ENCODE results near the gene SLC4A7. TPM values are rescaled to one million over a fixed set of nuclear protein-coding genes. Genes with fewer than 3 reads are reported as not detected.

Gene SLC4A7
- total and polyA plus RNA-seq, 2 donors (not counting 3 experiments of a cell fraction or from before 2014, with no cell fraction given), result 7.8 to 50.9 TPM

DNA sequence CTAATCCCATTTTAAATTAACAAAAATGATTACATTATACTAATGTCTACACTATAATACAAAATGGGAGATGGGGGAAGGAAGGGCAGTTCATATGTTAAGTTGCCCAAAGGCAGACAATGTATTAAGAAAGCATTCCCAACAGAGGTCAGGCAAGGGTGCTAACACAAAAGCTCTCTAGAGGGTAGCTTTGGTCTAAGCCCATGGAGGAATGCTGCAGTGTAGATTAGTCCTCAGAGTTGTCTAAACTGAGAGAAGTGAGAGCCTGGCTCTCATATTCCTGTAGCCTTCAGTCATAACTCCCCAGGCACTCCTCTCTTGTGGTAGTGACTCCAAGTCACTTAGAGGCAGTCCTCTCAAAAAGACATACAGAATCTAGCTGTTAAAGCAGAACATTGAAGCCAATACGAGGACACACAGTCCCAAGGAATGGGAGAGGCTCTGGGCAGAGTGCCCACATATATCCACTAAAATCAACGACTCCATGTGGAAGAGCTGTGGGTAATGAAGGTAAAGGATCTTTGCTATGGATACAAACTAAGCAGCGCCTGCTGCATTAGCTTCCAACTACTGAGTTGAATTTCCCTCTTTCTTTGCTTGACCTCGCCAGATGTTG is 129.5 kb downstream of the SLC4A7 start:
- FAIRE-seq, result no peak

DNA sequence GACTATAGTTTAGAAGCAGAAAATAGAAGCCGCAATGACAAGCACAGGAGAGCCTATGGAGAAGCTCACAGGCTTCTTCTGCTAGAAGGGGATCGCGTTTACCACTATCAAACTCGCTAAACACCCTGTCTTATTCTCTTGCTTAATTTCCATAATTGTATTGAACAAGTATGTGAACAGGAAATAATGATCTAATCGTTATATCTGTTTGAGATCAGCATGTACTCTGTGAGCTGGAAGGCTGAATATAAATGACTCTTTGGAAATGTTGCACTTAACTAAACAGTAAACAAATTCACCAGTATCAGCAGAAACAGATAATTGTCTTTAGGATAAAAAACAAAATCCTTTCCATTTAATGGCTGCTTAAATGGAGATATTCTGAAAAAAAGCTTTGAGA is 130.0 kb downstream of the SLC4A7 start:
- TF ChIP-seq, protein P1, sequence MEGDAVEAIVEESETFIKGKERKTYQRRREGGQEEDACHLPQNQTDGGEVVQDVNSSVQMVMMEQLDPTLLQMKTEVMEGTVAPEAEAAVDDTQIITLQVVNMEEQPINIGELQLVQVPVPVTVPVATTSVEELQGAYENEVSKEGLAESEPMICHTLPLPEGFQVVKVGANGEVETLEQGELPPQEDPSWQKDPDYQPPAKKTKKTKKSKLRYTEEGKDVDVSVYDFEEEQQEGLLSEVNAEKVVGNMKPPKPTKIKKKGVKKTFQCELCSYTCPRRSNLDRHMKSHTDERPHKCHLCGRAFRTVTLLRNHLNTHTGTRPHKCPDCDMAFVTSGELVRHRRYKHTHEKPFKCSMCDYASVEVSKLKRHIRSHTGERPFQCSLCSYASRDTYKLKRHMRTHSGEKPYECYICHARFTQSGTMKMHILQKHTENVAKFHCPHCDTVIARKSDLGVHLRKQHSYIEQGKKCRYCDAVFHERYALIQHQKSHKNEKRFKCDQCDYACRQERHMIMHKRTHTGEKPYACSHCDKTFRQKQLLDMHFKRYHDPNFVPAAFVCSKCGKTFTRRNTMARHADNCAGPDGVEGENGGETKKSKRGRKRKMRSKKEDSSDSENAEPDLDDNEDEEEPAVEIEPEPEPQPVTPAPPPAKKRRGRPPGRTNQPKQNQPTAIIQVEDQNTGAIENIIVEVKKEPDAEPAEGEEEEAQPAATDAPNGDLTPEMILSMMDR (IDR thresholded peaks at IDR 0.05; ENCODE audit: extremely low read depth in 1 of 2, insufficient read depth in 1 of 2, low read depth in 1 of 2, low read length in 2 of 2), result no peak
- TF ChIP-seq GATA2 (IDR thresholded peaks at IDR 0.05; ENCODE audit: insufficient read depth, insufficient read length, low read depth, low read length), result no peak
- no peak for TF ChIP-seq MYC (IDR thresholded peaks at IDR 0.05; ENCODE audit: low read depth, low read length)
- peak; percentile 13 for TF ChIP-seq JUN (IDR thresholded peaks at IDR 0.05; ENCODE audit: borderline replicate concordance, insufficient read depth, insufficient read length, low read depth)
- DNase-seq (ENCODE audit: low read depth, low spot score) (peak; percentile 29), FAIRE-seq (no peak)
- Histone ChIP-seq H3K4me3 (replicated peaks in 1 of 3; ENCODE audit: insufficient read depth in 1 of 3, low read depth in 1 of 3, low read length in 3 of 3) (no peak overlapping the region), H2AFZ (ENCODE audit: low read depth, low read length) (no peak overlapping the region), H3K4me2 (ENCODE audit: insufficient read depth, low read length) (peak overlapping the region; percentile 8), H3K27ac (ENCODE audit: insufficient read depth, low read depth, low read length) (no peak overlapping the region), H3K79me2 (ENCODE audit: control insufficient read depth, insufficient read depth, low read length) (no peaks in the 10 kb centered on the region), H3K4me1 (ENCODE audit: control insufficient read depth, extremely low read depth, insufficient read depth, low read length) (peaks cover 23% of the 10 kb centered on the region), H3K9me1 (replicated peaks; ENCODE audit: control insufficient read depth, extremely low read depth, insufficient read depth, low read length) (no peaks in the 10 kb centered on the region), H3K9ac (replicated peaks; ENCODE audit: extremely low read depth, insufficient read depth, low read length) (no peak overlapping the region), H3K9me3 (replicated peaks; ENCODE audit: control insufficient read depth, insufficient read depth, low read length) (no peaks in the 10 kb centered on the region), H3K27me3 (ENCODE audit: control insufficient read depth in 2 of 2, insufficient read depth in 2 of 2, low read length in 2 of 2) (no peaks in the 10 kb centered on the region), H3K36me3 (ENCODE audit: control insufficient read depth in 2 of 2, extremely low read depth in 1 of 2, insufficient read depth in 2 of 2, low read length in 2 of 2) (no peaks in the 10 kb centered on the region), H4K20me1 (replicated peaks; ENCODE audit: control insufficient read depth, extremely low read depth, insufficient read depth, low read length) (no peaks in the 10 kb centered on the region)
- CTCF ChIA-PET, result interaction anchor here (0.8 to 1.8 kb wide), 8 partner anchors 12 to 357 kb away, joined by 3 to 10 read pairs (median 4); no protein-coding TSS in a partner anchor
- dilution Hi-C loops (cut with MboI; ENCODE audit: extremely low pct_ligation_motif_present, low sequenced_read_pairs) (no loop called here), intact Hi-C loops (cut with micrococcal nuclease) (no loop called here)
- POLR2A ChIA-PET, result no interaction called here
- BruUV-seq (replicated peaks), result no TSS peak

More for the DNA sequence above, 129.5 kb downstream of the SLC4A7 start:
- Histone ChIP-seq H3K36me3 (ENCODE audit: control insufficient read depth in 2 of 2, extremely low read depth in 1 of 2, insufficient read depth in 2 of 2, low read length in 2 of 2) (no peaks in the 10 kb centered on the region), H3K4me2 (ENCODE audit: insufficient read depth, low read length) (peak overlapping the region; percentile 8), H3K27ac (ENCODE audit: insufficient read depth, low read depth, low read length) (no peak overlapping the region), H3K9ac (replicated peaks; ENCODE audit: extremely low read depth, insufficient read depth, low read length) (no peak overlapping the region), H2AFZ (ENCODE audit: low read depth, low read length) (peak overlapping the region; percentile 16), H4K20me1 (replicated peaks; ENCODE audit: control insufficient read depth, extremely low read depth, insufficient read depth, low read length) (no peaks in the 10 kb centered on the region), H3K4me3 (replicated peaks in 1 of 3; ENCODE audit: insufficient read depth in 1 of 3, low read depth in 1 of 3, low read length in 3 of 3) (no peak overlapping the region), H3K27me3 (ENCODE audit: control insufficient read depth in 2 of 2, insufficient read depth in 2 of 2, low read length in 2 of 2) (no peaks in the 10 kb centered on the region), H3K4me1 (ENCODE audit: control insufficient read depth, extremely low read depth, insufficient read depth, low read length) (peaks cover 28% of the 10 kb centered on the region), H3K79me2 (ENCODE audit: control insufficient read depth, insufficient read depth, low read length) (no peaks in the 10 kb centered on the region), H3K9me3 (replicated peaks; ENCODE audit: control insufficient read depth, insufficient read depth, low read length) (no peaks in the 10 kb centered on the region), H3K9me1 (replicated peaks; ENCODE audit: control insufficient read depth, extremely low read depth, insufficient read depth, low read length) (no peaks in the 10 kb centered on the region)
- intact Hi-C loops (cut with micrococcal nuclease) (no loop called here), dilution Hi-C loops (cut with MboI; ENCODE audit: extremely low pct_ligation_motif_present, low sequenced_read_pairs) (no loop called here)
- CTCF ChIA-PET, result interaction anchor here (0.8 to 1.8 kb wide), 9 partner anchors 12 to 357 kb away, joined by 3 to 10 read pairs (median 4); no protein-coding TSS in a partner anchor
- no peak for DNase-seq (ENCODE audit: low read depth, low spot score)
- POLR2A ChIA-PET, result no interaction called here
- BruUV-seq (replicated peaks), result no TSS peak
- TF ChIP-seq FOS (IDR thresholded peaks at IDR 0.05; ENCODE audit: borderline replicate concordance, insufficient read depth, low read length), result no peak

Data from endothelial cell of umbilical vein (primary cell).